ENCODE results near the gene MRPL9.

DNA sequence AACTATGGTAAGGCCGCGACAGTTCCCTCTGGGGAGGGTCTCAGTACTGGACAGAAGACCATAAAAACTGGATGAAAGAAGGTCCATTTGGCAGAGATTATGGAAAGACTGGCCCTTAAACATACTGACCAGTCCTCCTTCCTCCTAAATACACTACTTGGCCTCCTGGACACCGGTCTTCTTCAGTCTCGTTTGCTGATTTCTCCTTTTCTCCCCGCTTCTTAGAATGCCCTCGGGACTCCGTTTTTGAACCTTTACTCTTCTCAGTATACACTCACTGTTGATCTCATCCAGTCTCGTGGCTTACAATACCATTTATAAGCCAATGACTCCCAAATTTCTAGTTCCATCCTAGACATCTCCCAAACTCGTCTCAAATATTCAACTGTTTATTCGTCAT lies 694 bp upstream of the MRPL9 start:
- TF ChIP-seq POLR2A (IDR thresholded peaks at IDR 0.05), result no peak
- TF ChIP-seq, protein P1, sequence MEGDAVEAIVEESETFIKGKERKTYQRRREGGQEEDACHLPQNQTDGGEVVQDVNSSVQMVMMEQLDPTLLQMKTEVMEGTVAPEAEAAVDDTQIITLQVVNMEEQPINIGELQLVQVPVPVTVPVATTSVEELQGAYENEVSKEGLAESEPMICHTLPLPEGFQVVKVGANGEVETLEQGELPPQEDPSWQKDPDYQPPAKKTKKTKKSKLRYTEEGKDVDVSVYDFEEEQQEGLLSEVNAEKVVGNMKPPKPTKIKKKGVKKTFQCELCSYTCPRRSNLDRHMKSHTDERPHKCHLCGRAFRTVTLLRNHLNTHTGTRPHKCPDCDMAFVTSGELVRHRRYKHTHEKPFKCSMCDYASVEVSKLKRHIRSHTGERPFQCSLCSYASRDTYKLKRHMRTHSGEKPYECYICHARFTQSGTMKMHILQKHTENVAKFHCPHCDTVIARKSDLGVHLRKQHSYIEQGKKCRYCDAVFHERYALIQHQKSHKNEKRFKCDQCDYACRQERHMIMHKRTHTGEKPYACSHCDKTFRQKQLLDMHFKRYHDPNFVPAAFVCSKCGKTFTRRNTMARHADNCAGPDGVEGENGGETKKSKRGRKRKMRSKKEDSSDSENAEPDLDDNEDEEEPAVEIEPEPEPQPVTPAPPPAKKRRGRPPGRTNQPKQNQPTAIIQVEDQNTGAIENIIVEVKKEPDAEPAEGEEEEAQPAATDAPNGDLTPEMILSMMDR (IDR thresholded peaks at IDR 0.05 in 8 of 11, conservative IDR thresholded peaks at IDR 0.05 in 3 of 11), result no peak
- TF ChIP-seq POLR2AphosphoS5 (IDR thresholded peaks at IDR 0.05), result no peak
